Colonic mucosa (tissue), 4 donors: ENCODE results near the gene IGF2. TPM values are rescaled to one million over a fixed set of nuclear protein-coding genes. Genes with fewer than 3 reads are reported as not detected.

Experiments used
- DNase-seq: peaks from one replicate; pipeline ENCODE4 v3.0.0-alpha.2; 2020
- H3K27ac ChIP-seq: fragments of 200-600 bp; one replicate; pipeline ENCODE4 v1.8.0; 2021
- H3K27me3 ChIP-seq: fragments of 200-600 bp; one replicate; pipeline ENCODE4 v1.8.0; 2021
- H3K36me3 ChIP-seq: fragments of 200-600 bp; one replicate; pipeline ENCODE4 v1.8.0; 2021
- H3K4me1 ChIP-seq: fragments of 200-600 bp; one replicate; pipeline ENCODE4 v1.8.0; 2021; ENCODE audit warnings: mild to moderate bottlenecking
- H3K4me3 ChIP-seq: fragments of 200-600 bp; one replicate; pipeline ENCODE4 v1.8.0; 2021
- H3K9ac ChIP-seq, 2 donors: one replicate each; pipeline ENCODE4 v1.7.0; 2013; ENCODE audit warnings: control low read depth in 2 of 2, low read depth in 2 of 2, low read length in 2 of 2
- H3K9me3 ChIP-seq: fragments of 200-600 bp; one replicate; pipeline ENCODE4 v1.8.0; 2021
- intact Hi-C: fragments of 100-400 bp; cut with DNase I; formaldehyde crosslinking; loops from one replicate; pipeline ENCODE4 v1.14.1; 2022
- total RNA-seq, 2 donors: library from RNA; stranded (reverse); fragmentation: NEBNext Ultra II Directional in 1 of 2; extraction: Animal tissue kit (Norgen Biotek cat#: 25700) in 1 of 2; gene quantifications; one replicate each; pipeline ENCODE4 v1.2.1, GENCODE V29; 2021
- TF ChIP-seq, protein P1 (sequence below): fragments of 200-600 bp; IDR thresholded peaks from one replicate; pipeline ENCODE4 v1.8.0; 2022; ENCODE audit warnings: antibody characterized with exemption, mild to moderate bottlenecking
- donor health status: healthy.
- donor health status: DM: no; HTN: no; CAD: no.
- donor health status: DM: no; HTN: no; CAD: no.

IGF2 gene
- total RNA-seq, 2 donors from 2014 or later = 4.1 to 9.2 TPM

DNA sequence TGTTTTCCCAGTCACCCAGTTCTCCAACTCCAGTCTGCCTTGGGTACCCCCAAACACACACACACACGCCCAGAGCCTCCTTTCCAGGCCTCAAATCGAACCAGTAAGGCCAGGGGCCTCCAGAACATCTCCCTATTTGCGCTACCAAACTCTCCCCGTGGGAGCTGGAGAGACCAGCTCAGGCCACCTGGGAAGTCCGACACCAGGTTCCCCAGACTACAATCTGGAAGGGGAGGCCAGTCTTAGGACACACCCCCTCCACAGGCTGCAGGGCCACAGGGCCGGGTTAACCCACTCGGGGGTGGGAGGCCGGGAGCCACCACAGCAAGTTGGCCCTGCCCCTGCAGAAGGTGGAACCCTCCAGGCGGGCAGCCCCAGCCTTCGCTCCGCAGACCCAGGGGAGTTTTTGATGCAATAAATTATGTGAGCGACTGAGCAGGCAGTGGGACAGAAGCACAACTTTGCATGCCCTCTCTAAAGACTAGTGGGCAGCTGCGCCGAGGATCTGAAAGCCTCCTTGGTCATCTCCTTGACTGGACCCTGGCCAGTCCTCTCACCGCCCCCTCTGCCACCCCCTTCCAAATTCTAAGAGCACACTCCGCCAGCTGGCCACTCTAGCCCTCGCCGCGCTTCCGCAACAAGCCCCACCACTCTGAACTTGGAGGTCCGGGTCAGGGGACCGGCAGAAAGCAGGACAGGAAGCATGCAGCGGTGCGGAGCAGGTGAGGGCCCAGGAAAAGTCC is 2.8 kb downstream of the IGF2 start:
- DNase-seq = no peak
- TF ChIP-seq, protein P1, sequence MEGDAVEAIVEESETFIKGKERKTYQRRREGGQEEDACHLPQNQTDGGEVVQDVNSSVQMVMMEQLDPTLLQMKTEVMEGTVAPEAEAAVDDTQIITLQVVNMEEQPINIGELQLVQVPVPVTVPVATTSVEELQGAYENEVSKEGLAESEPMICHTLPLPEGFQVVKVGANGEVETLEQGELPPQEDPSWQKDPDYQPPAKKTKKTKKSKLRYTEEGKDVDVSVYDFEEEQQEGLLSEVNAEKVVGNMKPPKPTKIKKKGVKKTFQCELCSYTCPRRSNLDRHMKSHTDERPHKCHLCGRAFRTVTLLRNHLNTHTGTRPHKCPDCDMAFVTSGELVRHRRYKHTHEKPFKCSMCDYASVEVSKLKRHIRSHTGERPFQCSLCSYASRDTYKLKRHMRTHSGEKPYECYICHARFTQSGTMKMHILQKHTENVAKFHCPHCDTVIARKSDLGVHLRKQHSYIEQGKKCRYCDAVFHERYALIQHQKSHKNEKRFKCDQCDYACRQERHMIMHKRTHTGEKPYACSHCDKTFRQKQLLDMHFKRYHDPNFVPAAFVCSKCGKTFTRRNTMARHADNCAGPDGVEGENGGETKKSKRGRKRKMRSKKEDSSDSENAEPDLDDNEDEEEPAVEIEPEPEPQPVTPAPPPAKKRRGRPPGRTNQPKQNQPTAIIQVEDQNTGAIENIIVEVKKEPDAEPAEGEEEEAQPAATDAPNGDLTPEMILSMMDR = no peak
- H3K4me1 ChIP-seq = no peaks in the 10 kb centered on the region
- H3K4me3 ChIP-seq = no peak overlapping the region
- H3K9me3 ChIP-seq = no peaks in the 10 kb centered on the region
- H3K36me3 ChIP-seq = no peaks in the 10 kb centered on the region
- H3K27me3 ChIP-seq = peaks cover 53% of the 10 kb centered on the region
- H3K27ac ChIP-seq = no peak overlapping the region
- intact Hi-C loops = no loop called here
- H3K9ac ChIP-seq = no peak overlapping the region

DNA sequence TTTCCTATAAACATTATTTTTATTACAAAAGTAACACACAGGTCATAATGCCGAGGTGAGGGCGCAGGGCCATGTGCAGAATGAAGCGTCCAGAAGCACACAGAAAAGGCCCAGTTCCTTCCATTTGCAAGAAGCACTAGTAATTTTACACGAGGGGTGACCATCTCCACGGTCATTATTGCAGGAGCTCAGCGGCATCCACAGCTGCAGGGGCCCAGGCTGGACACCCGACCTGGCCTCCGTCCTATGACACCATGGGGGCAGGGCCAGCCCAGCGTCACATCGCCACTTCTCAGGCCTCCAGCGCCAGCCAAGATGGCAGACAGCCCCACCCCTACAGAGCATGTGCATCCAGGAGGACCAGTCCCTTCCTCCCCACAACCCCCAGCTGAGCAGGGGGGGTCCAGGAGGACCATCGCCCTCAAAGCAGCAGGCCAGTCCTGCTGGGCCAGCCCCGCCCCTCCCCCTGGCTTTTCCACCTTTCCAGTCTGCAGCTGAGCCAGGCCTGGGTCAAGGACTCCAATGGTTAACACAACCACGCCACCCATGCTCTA is 3.5 kb downstream of the IGF2 start:
- H3K9ac ChIP-seq = no peak overlapping the region
- no peak for DNase-seq

DNA sequence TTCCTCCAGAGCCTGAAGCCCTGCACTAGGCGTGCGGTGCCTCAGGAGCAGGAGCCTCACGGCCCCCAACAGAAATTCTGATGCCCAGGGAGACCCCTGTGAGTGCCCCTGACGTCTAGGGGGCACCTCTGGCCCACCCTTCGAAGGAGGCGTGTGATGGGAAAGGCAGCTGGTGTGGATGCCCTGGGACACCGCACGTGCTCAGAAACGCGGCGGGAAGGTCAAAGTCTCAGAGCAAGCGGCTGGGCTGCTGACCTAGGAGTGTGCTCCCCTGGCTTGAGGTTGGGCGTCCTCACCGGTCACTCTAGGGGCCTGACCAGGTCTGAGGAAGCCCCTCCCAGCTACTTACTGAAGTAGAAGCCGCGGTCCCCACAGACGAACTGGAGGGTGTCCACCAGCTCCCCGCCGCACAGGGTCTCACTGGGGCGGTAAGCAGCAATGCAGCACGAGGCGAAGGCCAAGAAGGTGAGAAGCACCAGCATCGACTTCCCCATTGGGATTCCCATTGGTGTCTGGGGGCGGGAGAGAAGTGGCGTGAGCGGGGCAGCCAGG is 4.1 kb downstream of the IGF2 start:
- intact Hi-C loops = no loop called here
- TF ChIP-seq, protein P1 = no peak
- H3K27me3 ChIP-seq = peaks cover 40% of the 10 kb centered on the region
- H3K36me3 ChIP-seq = no peaks in the 10 kb centered on the region
- H3K27ac ChIP-seq = no peak overlapping the region
- no peaks in the 10 kb centered on the region for H3K9me3 ChIP-seq
- DNase-seq = no peak
- H3K4me3 ChIP-seq = no peak overlapping the region
- no peaks in the 10 kb centered on the region for H3K4me1 ChIP-seq
- no peak overlapping the region for H3K9ac ChIP-seq

More for the DNA sequence above, 3.5 kb downstream of the IGF2 start:
- H3K4me3 ChIP-seq = no peak overlapping the region
- intact Hi-C loops = no loop called here
- H3K9me3 ChIP-seq = no peaks in the 10 kb centered on the region
- H3K36me3 ChIP-seq = no peaks in the 10 kb centered on the region
- no peaks in the 10 kb centered on the region for H3K4me1 ChIP-seq
- peaks cover 46% of the 10 kb centered on the region for H3K27me3 ChIP-seq
- H3K27ac ChIP-seq = no peak overlapping the region
- TF ChIP-seq, protein P1 = no peak

DNA sequence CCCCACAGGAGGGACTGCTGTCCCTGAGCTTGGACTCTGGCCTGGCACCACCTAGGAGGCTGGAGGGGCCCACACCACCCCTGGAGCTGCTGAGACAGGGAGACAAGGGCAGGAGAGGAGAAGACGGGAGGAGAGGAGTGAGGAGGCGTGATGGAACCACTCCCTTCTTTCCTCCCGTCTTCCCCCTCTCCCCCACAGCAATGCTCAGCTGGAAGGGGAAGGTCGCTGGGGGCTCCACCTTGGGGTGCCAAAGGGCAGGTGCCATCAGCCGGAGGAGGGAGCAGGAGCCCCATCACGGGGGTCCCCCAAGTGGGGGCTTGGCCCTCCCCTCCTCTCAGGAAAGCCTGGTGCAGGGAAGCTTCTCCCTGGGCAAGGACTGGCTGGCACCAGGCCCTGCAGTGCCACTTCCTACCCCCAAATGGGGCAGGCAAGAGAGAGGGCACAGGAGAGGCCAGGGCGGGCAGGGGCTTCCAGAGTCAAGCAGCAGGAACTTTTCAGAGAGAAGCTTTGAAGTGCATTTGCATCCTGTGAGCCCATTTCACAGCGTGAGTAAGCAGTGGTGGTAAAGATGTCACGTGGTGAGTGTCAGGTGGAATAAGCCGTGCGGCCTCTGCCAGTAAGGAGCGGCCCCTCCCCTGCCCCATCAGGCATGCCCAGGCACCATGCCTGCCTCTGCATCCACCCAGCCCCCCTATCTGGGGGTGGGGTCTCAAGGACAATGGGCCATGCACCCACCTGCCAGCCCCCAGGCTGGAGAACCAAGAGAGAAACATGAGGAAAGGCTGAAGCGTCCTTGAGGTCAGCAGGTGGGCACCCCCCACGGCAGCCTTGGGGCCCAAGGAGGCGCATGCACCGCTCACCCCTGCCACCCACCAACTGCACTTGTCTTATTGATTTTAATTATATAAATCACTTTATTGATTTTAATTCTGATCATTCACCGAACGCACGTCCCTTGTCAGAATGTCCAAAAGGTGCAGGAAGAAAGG is 4.9 kb downstream of the IGF2 start:
- no peak overlapping the region for H3K9ac ChIP-seq
- H3K27me3 ChIP-seq = peaks cover 33% of the 10 kb centered on the region
- no peak overlapping the region for H3K27ac ChIP-seq
- no peaks in the 10 kb centered on the region for H3K4me1 ChIP-seq
- H3K4me3 ChIP-seq = no peak overlapping the region
- intact Hi-C loops = no loop called here
- no peak for DNase-seq
- H3K9me3 ChIP-seq = no peaks in the 10 kb centered on the region
- no peaks in the 10 kb centered on the region for H3K36me3 ChIP-seq
- TF ChIP-seq, protein P1 = no peak
